HG02852 (cell line): ENCODE measurements around the gene F12.

Experiments
- ATAC-seq: cut with Tn5 transposase; IDR thresholded peaks from one replicate; pipeline ENCODE4 v1.9.1; 2021; ENCODE audit warnings: mild to moderate bottlenecking, moderate library complexity; ENCODE audit not compliant: unreplicated experiment

The F12 gene

GRCh38 chr5:177446200-177447065 is 37.1 kb upstream of the F12 start, which contains the start of gene PRR7:
TSS of gene PRR7 (plus strand) at chr5:177446814. CDS start at chr5:177455068, 8,254 bp downstream.
- ATAC-seq, result peak; percentile 54

- no peak for ATAC-seq
Measured at GRCh38 chr5:177445917-177446199, 36.5 kb upstream of the F12 start.

GRCh38 chr5:177445052-177445916 is 35.9 kb upstream of the F12 start:
- ATAC-seq, result no peak

- no peak for ATAC-seq
Measured at GRCh38 chr5:177444106-177445051, 35.0 kb upstream of the F12 start.

- no peak for ATAC-seq
Measured at GRCh38 chr5:177443144-177443983, 34.0 kb upstream of the F12 start.

GRCh38 chr5:177442066-177442826 is 32.9 kb upstream of the F12 start:
- no peak for ATAC-seq

- ATAC-seq, result no peak
Measured at GRCh38 chr5:177440990-177441780, 31.8 kb upstream of the F12 start.

GRCh38 chr5:177440211-177440989 is 31.0 kb upstream of the F12 start:
- ATAC-seq, result no peak

- ATAC-seq, result no peak
Measured at GRCh38 chr5:177439518-177440053, 30.2 kb upstream of the F12 start.

- ATAC-seq, result no peak
Measured at GRCh38 chr5:177438468-177438867, 29.1 kb upstream of the F12 start.

GRCh38 chr5:177437623-177438022 is 28.3 kb upstream of the F12 start:
- ATAC-seq, result no peak

- ATAC-seq, result no peak
Measured at GRCh38 chr5:177435847-177436536, 26.6 kb upstream of the F12 start.

- no peak for ATAC-seq
Measured at GRCh38 chr5:177434942-177435738, 25.8 kb upstream of the F12 start.

GRCh38 chr5:177434437-177434836 is 25.1 kb upstream of the F12 start:
- no peak for ATAC-seq

GRCh38 chr5:177433658-177434217 is 24.4 kb upstream of the F12 start:
- ATAC-seq, result no peak
